GM19372 (cell line): Measurements from ENCODE around the gene SYT15.
"Not testable (repeated sequence)": the region's sequence is repeated elsewhere in the genome, so short reads cannot be mapped to it uniquely, and the experiment has no call there.

Experiments
- ATAC-seq: cut with Tn5 transposase; IDR thresholded peaks from one replicate; pipeline ENCODE4 v1.9.1; 2021; ENCODE audit warnings: mild to moderate bottlenecking, low read depth, moderate library complexity; ENCODE audit not compliant: unreplicated experiment

The SYT15 gene

GRCh38 chr10:46585246-46585645 lies 6.3 kb downstream of the SYT15 start:
- not testable (repeated sequence) for ATAC-seq

GRCh38 chr10:46587546-46587945 lies 8.6 kb downstream of the SYT15 start:
- not testable (repeated sequence) for ATAC-seq

GRCh38 chr10:46588221-46588620 lies 9.3 kb downstream of the SYT15 start:
- not testable (repeated sequence) for ATAC-seq

- not testable (repeated sequence) for ATAC-seq
Observed at GRCh38 chr10:46589589-46589988, 10.7 kb downstream of the SYT15 start.

GRCh38 chr10:46591053-46591452 lies 12.1 kb downstream of the SYT15 start:
- ATAC-seq, result not testable (repeated sequence)

GRCh38 chr10:46593307-46593706 lies 14.4 kb downstream of the SYT15 start:
- not testable (repeated sequence) for ATAC-seq

GRCh38 chr10:46594453-46595063 lies 15.6 kb downstream of the SYT15 start:
- ATAC-seq, result not testable (repeated sequence)

- ATAC-seq, result not testable (repeated sequence)
Observed at GRCh38 chr10:46596570-46596969, 17.6 kb downstream of the SYT15 start.

GRCh38 chr10:46597616-46598246 lies 18.8 kb downstream of the SYT15 start:
- peak; percentile 80 for ATAC-seq

GRCh38 chr10:46600516-46600915 lies 21.6 kb downstream of the SYT15 start:
- ATAC-seq, result peak; percentile 70

- not testable (repeated sequence) for ATAC-seq
Observed at GRCh38 chr10:46615540-46615939, 36.6 kb downstream of the SYT15 start.

GRCh38 chr10:46616227-46616626 lies 37.3 kb downstream of the SYT15 start:
- ATAC-seq, result not testable (repeated sequence)

- not testable (repeated sequence) for ATAC-seq
Observed at GRCh38 chr10:46617134-46617533, 38.2 kb downstream of the SYT15 start.

- ATAC-seq, result not testable (repeated sequence)
Observed at GRCh38 chr10:46617913-46618312, 39.0 kb downstream of the SYT15 start.

GRCh38 chr10:46623899-46624654 lies 45.1 kb downstream of the SYT15 start:
- not testable (repeated sequence) for ATAC-seq

GRCh38 chr10:46629805-46630204 lies 50.9 kb downstream of the SYT15 start:
- not testable (repeated sequence) for ATAC-seq

GRCh38 chr10:46630816-46631215 lies 51.9 kb downstream of the SYT15 start:
- not testable (repeated sequence) for ATAC-seq

- not testable (repeated sequence) for ATAC-seq
Observed at GRCh38 chr10:46631683-46632082, 52.8 kb downstream of the SYT15 start.

- ATAC-seq, result not testable (repeated sequence)
Observed at GRCh38 chr10:46634698-46635097, 55.8 kb downstream of the SYT15 start.

- peak; percentile 79 for ATAC-seq
Observed at GRCh38 chr10:46635364-46635959, 56.5 kb downstream of the SYT15 start.

- ATAC-seq, result not testable (repeated sequence)
Observed at GRCh38 chr10:46640005-46640404, 61.1 kb downstream of the SYT15 start.
